H1 (cell line): ENCODE measurements around the gene EFR3B. TPM values are rescaled to one million over a fixed set of nuclear protein-coding genes. Genes with fewer than 3 reads are reported as not detected.

Source experiments
- CTCF ChIA-PET: fragments of 300-600 bp; sonication (Branson Sonifier 250); formaldehyde crosslinking; loops from one replicate; lab custom pipeline; 2021; ENCODE audit not compliant: partially characterized antibody; lab: Charles Lee
- POLR2A ChIA-PET: fragments of 300-600 bp; sonication (Branson Sonifier 250); formaldehyde crosslinking; loops from one replicate; lab custom pipeline; 2021; ENCODE audit warnings: inconsistent platforms; ENCODE audit not compliant: partially characterized antibody; lab: Charles Lee
- DNase-seq, 2 experiments: peaks; one replicate each; pipeline versions ENCODE4 v3.0.0 to v3.0.0-alpha.2; 2010 to 2022; ENCODE audit warnings: low spot score in 2 of 2, low read depth in 1 of 2, mixed read lengths in 1 of 2
- FAIRE-seq: peaks from 2 replicates; lab custom pipeline; 2011; peaks lifted over from hg19 to GRCh38; lab: Jason Lieb, UNC
- H2AFZ ChIP-seq: 2 replicates; pipeline ENCODE4 v1.8.1; 2012; ENCODE audit warnings: low read length, inconsistent platforms
- H2AK5ac ChIP-seq: 2 replicates; pipeline ENCODE4 v1.6.1; 2013; ENCODE audit warnings: low read depth, low read length
- H2BK120ac ChIP-seq: replicated peaks from 2 replicates; pipeline ENCODE3; 2013; ENCODE audit warnings: low read depth, low read length, inconsistent platforms
- H2BK12ac ChIP-seq: 2 replicates; pipeline ENCODE4 v1.6.1; 2013; ENCODE audit warnings: low read depth, low read length
- H2BK15ac ChIP-seq: 2 replicates; pipeline ENCODE4 v1.6.1; 2013; ENCODE audit warnings: low read length
- H2BK20ac ChIP-seq: 2 replicates; pipeline ENCODE4 v1.6.1; 2013; ENCODE audit warnings: low read length
- H2BK5ac ChIP-seq: 2 replicates; pipeline ENCODE4 v1.6.1; 2013; ENCODE audit warnings: low read depth, low read length
- H3K14ac ChIP-seq: 2 replicates; pipeline ENCODE4 v1.6.1; 2013; ENCODE audit warnings: inconsistent platforms; ENCODE audit not compliant: insufficient read length
- H3K18ac ChIP-seq: 2 replicates; pipeline ENCODE4 v1.6.1; 2013; ENCODE audit warnings: low read length; ENCODE audit errors: extremely low read depth
- H3K23ac ChIP-seq: 2 replicates; pipeline ENCODE4 v1.6.1; 2013; ENCODE audit warnings: inconsistent platforms; ENCODE audit not compliant: insufficient read length
- H3K23me2 ChIP-seq: 2 replicates; pipeline ENCODE4 v1.6.1; 2013; ENCODE audit warnings: low read depth, low read length
- H3K27ac ChIP-seq: 2 replicates; pipeline ENCODE4 v1.6.1; 2011; ENCODE audit warnings: low read depth, low read length, inconsistent platforms
- H3K27me3 ChIP-seq, 4 experiments: replicated peaks in 1 of 4; 1 replicate in 1 of 4; 2 replicates in 3 of 4; pipeline versions ENCODE4 v1.6.1 to v1.8.1; 2011 to 2013; ENCODE audit warnings: low read length in 3 of 4, mild to moderate bottlenecking in 3 of 4, inconsistent platforms in 2 of 4, mixed read lengths in 2 of 4, moderate library complexity in 1 of 4; ENCODE audit not compliant: control insufficient read depth in 3 of 4, insufficient read depth in 3 of 4; ENCODE audit errors: extremely low read depth in 1 of 4
- H3K36me3 ChIP-seq, 4 experiments: 2 replicates each; pipeline versions ENCODE4 v1.6.1 to v1.8.1; 2011 to 2013; ENCODE audit warnings: mild to moderate bottlenecking in 4 of 4, low read length in 3 of 4, moderate library complexity in 2 of 4, control low read depth in 1 of 4, inconsistent platforms in 1 of 4; ENCODE audit not compliant: insufficient read depth in 4 of 4, control insufficient read depth in 2 of 4
- H3K4ac ChIP-seq: replicated peaks from 2 replicates; pipeline ENCODE3; 2013; ENCODE audit warnings: low read length, low read depth, mixed read lengths, inconsistent platforms; ENCODE audit not compliant: insufficient read length
- H3K4me1 ChIP-seq, 4 experiments: replicated peaks in 1 of 4; 1 replicate in 1 of 4; 2 replicates in 3 of 4; pipeline versions ENCODE4 v1.6.1 to v1.8.1; 2011 to 2013; ENCODE audit warnings: low read length in 3 of 4, inconsistent platforms in 2 of 4, mixed read lengths in 1 of 4; ENCODE audit not compliant: insufficient read depth in 4 of 4, control insufficient read depth in 3 of 4
- H3K4me2 ChIP-seq, 2 experiments: 2 replicates each; pipeline versions ENCODE4 v1.6.1 to v1.8.1; 2011 to 2013; ENCODE audit warnings: low read depth in 2 of 2, low read length in 2 of 2, control low read depth in 1 of 2, inconsistent platforms in 1 of 2, mild to moderate bottlenecking in 1 of 2; ENCODE audit not compliant: insufficient read depth in 1 of 2
- H3K4me3 ChIP-seq, 4 experiments: fragments of 200-600, 300-600 bp in 1 of 4; sonication (generic), shearing (Covaris generic), sonication (Bioruptor Twin) in 1 of 4; 2 replicates each; pipeline versions ENCODE4 v1.5.1 to v1.8.1; 2011 to 2016; ENCODE audit warnings: low read length in 4 of 4, low read depth in 3 of 4, control low read depth in 2 of 4, inconsistent platforms in 2 of 4, mild to moderate bottlenecking in 2 of 4, mixed read lengths in 1 of 4, moderate library complexity in 1 of 4; ENCODE audit not compliant: insufficient read depth in 2 of 4; ENCODE audit errors: extremely low read depth in 1 of 4
- H3K56ac ChIP-seq: replicated peaks from 2 replicates; pipeline ENCODE3; 2013; ENCODE audit warnings: low read depth, mild to moderate bottlenecking, mixed read lengths, low read length, inconsistent platforms; ENCODE audit not compliant: insufficient read length
- H3K79me1 ChIP-seq: 2 replicates; pipeline ENCODE4 v1.6.1; 2013; ENCODE audit warnings: low read depth, low read length, control low read depth
- H3K79me2 ChIP-seq, 2 experiments: 2 replicates each; pipeline versions ENCODE4 v1.6.1 to v1.8.1; 2012 to 2013; ENCODE audit warnings: low read length in 2 of 2, mild to moderate bottlenecking in 2 of 2, inconsistent platforms in 1 of 2; ENCODE audit not compliant: insufficient read depth in 2 of 2, control insufficient read depth in 1 of 2
- H3K9ac ChIP-seq, 4 experiments: replicated peaks in 1 of 4; 1 replicate in 1 of 4; 2 replicates in 3 of 4; pipeline versions ENCODE4 v1.6.1 to v1.8.1; 2011 to 2013; ENCODE audit warnings: low read depth in 3 of 4, low read length in 3 of 4, control low read depth in 2 of 4, mild to moderate bottlenecking in 2 of 4, moderate library complexity in 2 of 4, inconsistent platforms in 1 of 4; ENCODE audit errors: extremely low read depth in 1 of 4
- H3K9me3 ChIP-seq, 2 experiments: 2 replicates each; pipeline versions ENCODE4 v1.6.1 to v1.8.1; 2012 to 2013; ENCODE audit warnings: mild to moderate bottlenecking in 2 of 2, moderate library complexity in 2 of 2, control low read depth in 1 of 2, inconsistent platforms in 1 of 2, low read depth in 1 of 2, low read length in 1 of 2, mixed read lengths in 1 of 2; ENCODE audit not compliant: insufficient read depth in 2 of 2
- H4K20me1 ChIP-seq, 2 experiments: replicated peaks in 1 of 2; 2 replicates each; pipeline versions ENCODE3 to v1.8.1; 2011 to 2013; ENCODE audit warnings: inconsistent platforms in 2 of 2, low read length in 2 of 2, mild to moderate bottlenecking in 1 of 2; ENCODE audit not compliant: insufficient read depth in 2 of 2, control insufficient read depth in 1 of 2
- H4K5ac ChIP-seq: 2 replicates; pipeline ENCODE4 v1.6.1; 2013; ENCODE audit warnings: low read length, low read depth, mixed read lengths, inconsistent platforms; ENCODE audit not compliant: insufficient read length
- H4K8ac ChIP-seq: 2 replicates; pipeline ENCODE4 v1.8.0; 2013; ENCODE audit warnings: mild to moderate bottlenecking, moderate library complexity, low read length, inconsistent platforms; ENCODE audit not compliant: insufficient read depth; ENCODE audit errors: extremely low read depth
- H4K91ac ChIP-seq: replicated peaks from 2 replicates; pipeline ENCODE3; 2013; ENCODE audit warnings: low read length, mixed read lengths, inconsistent platforms; ENCODE audit not compliant: insufficient read length
- NANOG ChIP-seq: IDR thresholded peaks from 2 replicates; pipeline ENCODE4 v1.6.1; 2011; ENCODE audit warnings: low read length, low read depth, mild to moderate bottlenecking, inconsistent platforms; ENCODE audit not compliant: insufficient read depth, poor library complexity, severe bottlenecking
- NRF1 ChIP-seq: IDR thresholded peaks from 2 replicates; pipeline ENCODE4 v1.6.1; 2011; ENCODE audit warnings: mild to moderate bottlenecking, low read depth, low read length, improper control_type of control experiment
- POU5F1 ChIP-seq: IDR thresholded peaks from 2 replicates; pipeline ENCODE4 v1.6.1; 2011; ENCODE audit warnings: low read depth, mild to moderate bottlenecking, low read length, moderate library complexity
- RFX5 ChIP-seq: IDR thresholded peaks from 2 replicates; pipeline ENCODE4 v1.6.1; 2011; ENCODE audit warnings: low read depth, low read length, improper control_type of control experiment, borderline replicate concordance
- SIRT6 ChIP-seq: IDR thresholded peaks from one replicate; pipeline ENCODE4 v1.7.1; 2012; ENCODE audit warnings: low read length, inconsistent platforms
- SP1 ChIP-seq: IDR thresholded peaks from 2 replicates; pipeline ENCODE4 v1.6.1; 2011; ENCODE audit warnings: low read depth, low read length
- SP4 ChIP-seq: IDR thresholded peaks from 2 replicates; pipeline ENCODE4 v1.6.1; 2012; ENCODE audit warnings: low read length, inconsistent platforms
- TAF7 ChIP-seq: optimal IDR thresholded peaks from 2 replicates; pipeline ENCODE3; 2011; ENCODE audit warnings: low read depth, mild to moderate bottlenecking, inconsistent platforms, low read length, moderate library complexity, borderline replicate concordance
- YY1 ChIP-seq: IDR thresholded peaks from 2 replicates; pipeline ENCODE4 v1.6.1; 2011; ENCODE audit warnings: low read depth, mild to moderate bottlenecking, low read length
- WGBS, 2 experiments: shearing (Covaris generic) in 1 of 2; methylation state at CpG; one replicate each; pipeline versions ENCODE4 v1.1.6 to v1.1.7; 2013 to 2015; ENCODE audit warnings: low lambda C conversion rate in 2 of 2, mixed read lengths in 2 of 2, inconsistent platforms in 1 of 2, low coverage in 1 of 2, missing lambda C conversion rate in 1 of 2; ENCODE audit not compliant: insufficient replicate concordance in 2 of 2, insufficient coverage in 1 of 2, insufficient read length in 1 of 2; ENCODE audit errors: extremely low coverage in 1 of 2, missing lambda C conversion rate in 1 of 2; 5-methylcytosine and 5-hydroxymethylcytosine counted together
- polyA plus RNA-seq, 7 experiments: library from polyadenylated mRNA; depleted of rRNA in 3 of 7; stranded (reverse) in 5 of 7; unstranded in 2 of 7; fragments of >200 nt in 5 of 7; fragments of 200-250 nt in 2 of 7; gene quantifications; 1 replicate in 5 of 7; 2 replicates in 1 of 7; 4 replicates in 1 of 7; pipeline versions ENCODE4 v1.2.1 to v1.2.3, GENCODE V29; 2011 to 2013; ENCODE audit warnings: missing spikeins in 2 of 7, mixed read lengths in 2 of 7
- total RNA-seq: library from RNA; stranded (reverse); fragmentation: NEBNext Ultra II Directional; extraction: Animal tissue kit (Norgen Biotek cat#: 25700); gene quantifications from 2 replicates; pipeline ENCODE4 v1.2.1, GENCODE V29; 2021

Gene EFR3B
- total and polyA plus RNA-seq, 2 of the 8 experiments (the other 6 are each of a cell fraction or from before 2014, with no cell fraction given) = 3.4 to 9.6 TPM

- no peaks in the 10 kb centered on the region for H3K23me2 ChIP-seq
- no peak overlapping the region for H2BK15ac ChIP-seq
- CTCF ChIA-PET = interaction anchor here (0.7 to 2.0 kb wide), 8 partner anchors 9 to 114 kb away, joined by 3 to 6 read pairs (median 4); no protein-coding TSS in a partner anchor
- no peaks in the 10 kb centered on the region for H3K79me2 ChIP-seq
- H3K4ac ChIP-seq = no peak overlapping the region
- no peak overlapping the region for H2BK120ac ChIP-seq
- H4K20me1 ChIP-seq = no peaks in the 10 kb centered on the region
- no peaks in the 10 kb centered on the region; a peak in 1 of 7 replicates for H3K27me3 ChIP-seq
- DNase-seq (no peak), FAIRE-seq (no peak)
- H3K4me1 ChIP-seq = 0 out of 7 replicates have a peak, but pooled peaks cover 0 to 3% (median 1%) of the 10 kb centered on the region in 4 experiments
- H3K9me3 ChIP-seq = no peaks in the 10 kb centered on the region
- WGBS, 2 experiments = 80% methylated on average over 6 of the region's 6 CpGs; no CpG with 5 or more reads in 1 of the 2 experiments
- H3K14ac ChIP-seq = no peak overlapping the region
- POLR2A ChIA-PET = interaction anchor here (1.0 to 1.2 kb wide), 3 partner anchors 9 to 11 kb away, joined by 3 to 4 read pairs (median 3); no protein-coding TSS in a partner anchor
- H2AK5ac ChIP-seq = no peak overlapping the region
- no peak overlapping the region for H4K5ac ChIP-seq
- no peak overlapping the region for H4K8ac ChIP-seq
- no peak overlapping the region for H3K56ac ChIP-seq
- H3K27ac ChIP-seq = no peak overlapping the region
- H2BK20ac ChIP-seq = no peak overlapping the region
- H3K4me2 ChIP-seq = no peak overlapping the region
- H4K91ac ChIP-seq = no peak overlapping the region
- H3K18ac ChIP-seq = no peak overlapping the region
- no peak overlapping the region for H3K23ac ChIP-seq
- no peaks in the 10 kb centered on the region for H3K79me1 ChIP-seq
- no peak overlapping the region for H3K4me3 ChIP-seq
- H2BK12ac ChIP-seq = no peak overlapping the region
- no peaks in the 10 kb centered on the region for H3K36me3 ChIP-seq
- TF ChIP-seq SP4 (no peak), YY1 (no peak), TAF7 (no peak), NRF1 (no peak), RFX5 (no peak), POU5F1 (no peak), SIRT6 (no peak), NANOG (no peak), SP1 (no peak)
- TF ChIP-seq, all 59 proteins: peak for 0
- H3K9ac ChIP-seq = no peak overlapping the region
- H2BK5ac ChIP-seq = no peak overlapping the region
- H2AFZ ChIP-seq = no peak overlapping the region
Measured at GRCh38 chr2:25082002-25082622, 40.2 kb downstream of the EFR3B start.
